ENCODE results near the gene VEPH1.

GRCh38 chr3:157237886-157238285, 265.3 kb downstream of the VEPH1 start:
- no peak for TF ChIP-seq REST (IDR thresholded peaks at IDR 0.05; ENCODE audit: insufficient replicate concordance, low read depth)
- no peak for TF ChIP-seq CTCF (IDR thresholded peaks at IDR 0.05; ENCODE audit: insufficient read depth, low read length)
- TF ChIP-seq POLR2AphosphoS5 (IDR thresholded peaks at IDR 0.05; ENCODE audit: low read depth): no peak
- no peak for TF ChIP-seq GABPA (IDR thresholded peaks at IDR 0.05; ENCODE audit: low read depth)
- no peak for TF ChIP-seq SPI1 (IDR thresholded peaks at IDR 0.05; ENCODE audit: borderline replicate concordance, low read depth)
